IPS-NIHi7 (cell line): ENCODE results near the gene FGF1.

Experiments used
- DNase-seq: peaks from one replicate; pipeline ENCODE4 v3.0.0; 2012; ENCODE audit warnings: mixed read lengths; ENCODE audit errors: extremely low spot score

Gene FGF1

DNA sequence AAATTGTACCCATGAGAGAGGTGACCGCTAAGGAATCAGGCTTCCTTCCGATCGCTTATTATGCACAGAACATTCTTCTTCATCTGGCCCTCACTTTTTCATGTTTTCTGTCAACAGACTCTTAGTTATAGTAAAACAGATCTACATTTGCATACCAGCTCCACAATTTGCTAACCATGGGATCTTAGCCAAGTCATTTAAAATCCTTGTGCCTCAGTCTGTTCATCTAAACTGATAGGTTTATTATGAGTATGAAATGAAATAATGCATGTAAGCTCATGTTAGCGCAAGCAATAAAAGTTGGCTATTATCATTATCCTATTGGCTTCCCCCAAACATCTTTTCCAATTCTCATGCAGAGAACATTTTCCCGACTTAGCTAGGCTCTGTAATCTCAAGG is 42.3 kb downstream of the FGF1 start:
- DNase-seq = no peak

DNA sequence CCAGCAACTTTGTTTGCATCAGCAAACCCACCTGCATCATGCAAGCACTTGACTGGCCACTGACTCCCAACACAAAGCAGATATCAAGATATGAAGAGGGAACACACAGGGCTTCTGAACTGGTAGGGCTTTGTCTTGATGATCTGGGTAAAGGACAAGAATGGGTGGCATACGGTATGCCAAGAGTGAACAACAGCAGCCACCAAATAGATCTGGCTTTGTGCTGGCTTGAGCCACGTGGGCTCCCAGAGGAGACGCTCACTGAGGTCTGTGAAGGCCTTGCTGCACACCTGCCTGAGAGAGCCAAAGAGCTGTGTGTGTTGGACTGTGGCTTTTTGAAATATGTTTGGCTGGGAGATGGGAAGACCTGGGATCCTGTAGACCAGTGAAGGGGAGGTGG is 43.5 kb downstream of the FGF1 start:
- no peak for DNase-seq

DNA sequence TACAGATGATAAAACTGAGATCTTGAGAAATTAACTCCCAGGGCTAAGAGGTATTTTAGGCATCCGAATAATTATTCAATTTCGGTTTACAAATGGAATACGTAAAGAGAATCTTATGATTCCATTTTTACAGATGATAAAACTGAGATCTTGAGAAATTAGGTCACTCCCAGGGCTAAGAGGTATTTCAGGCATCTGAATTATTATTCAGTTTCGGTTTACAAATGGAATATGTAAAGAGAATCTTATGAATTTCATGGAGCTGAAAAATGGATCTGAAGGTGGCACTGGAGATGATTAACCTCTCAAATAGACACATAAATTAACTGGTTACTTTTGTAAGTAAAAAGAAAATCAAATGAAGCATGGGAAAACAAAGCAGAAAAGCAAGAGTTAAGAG is 44.2 kb downstream of the FGF1 start:
- no peak for DNase-seq

DNA sequence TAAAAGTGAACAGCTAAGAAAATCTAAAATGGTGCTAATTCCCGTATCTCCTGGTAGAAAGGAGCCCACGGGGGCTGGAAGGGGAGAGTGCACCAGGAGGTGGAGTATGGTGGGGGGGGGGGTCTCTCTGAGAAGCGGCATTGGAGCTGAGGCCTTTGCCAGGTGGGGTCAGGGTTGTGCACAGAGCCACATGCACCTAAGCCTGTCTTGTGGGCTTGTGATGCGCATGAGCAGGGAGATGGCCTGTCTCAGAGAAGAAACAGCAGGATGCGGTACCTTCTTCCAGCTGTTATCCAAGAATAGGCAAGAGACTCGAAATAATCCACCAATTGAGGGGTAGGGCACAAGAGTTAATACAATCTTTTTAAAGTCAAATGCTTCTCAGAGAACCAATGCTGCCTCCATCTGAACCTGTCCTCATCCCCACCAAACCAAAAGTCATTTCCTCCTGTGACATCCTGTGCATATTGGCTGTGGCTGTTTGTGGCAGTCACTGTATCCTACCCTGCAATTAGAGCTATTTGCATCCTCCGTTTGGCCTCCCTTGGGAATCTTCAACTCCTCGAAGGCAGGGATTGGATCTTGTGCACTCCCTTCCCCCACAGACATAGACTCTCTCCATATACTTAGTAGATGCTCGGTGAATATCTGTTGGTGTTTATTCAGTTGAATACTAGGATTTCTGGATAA is 45.4 kb downstream of the FGF1 start:
- no peak for DNase-seq

DNA sequence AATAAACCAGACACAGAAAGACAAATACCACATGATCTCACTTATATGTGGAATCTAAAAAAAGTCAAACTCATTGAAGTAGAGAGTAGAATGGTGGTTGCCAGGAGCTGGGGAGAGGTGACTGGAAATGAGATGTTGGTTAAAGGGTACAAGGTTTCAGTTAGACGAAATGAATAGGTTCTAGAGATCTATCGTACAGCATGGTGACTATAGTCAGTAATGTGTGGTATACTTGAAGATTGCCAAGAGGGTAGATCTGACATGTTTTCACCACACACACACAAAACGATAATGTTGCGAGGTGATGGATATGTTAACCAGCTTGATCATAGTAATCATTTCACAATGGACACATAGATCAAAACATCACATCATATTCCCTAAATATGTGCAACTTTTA is 46.4 kb downstream of the FGF1 start:
- no peak for DNase-seq

DNA sequence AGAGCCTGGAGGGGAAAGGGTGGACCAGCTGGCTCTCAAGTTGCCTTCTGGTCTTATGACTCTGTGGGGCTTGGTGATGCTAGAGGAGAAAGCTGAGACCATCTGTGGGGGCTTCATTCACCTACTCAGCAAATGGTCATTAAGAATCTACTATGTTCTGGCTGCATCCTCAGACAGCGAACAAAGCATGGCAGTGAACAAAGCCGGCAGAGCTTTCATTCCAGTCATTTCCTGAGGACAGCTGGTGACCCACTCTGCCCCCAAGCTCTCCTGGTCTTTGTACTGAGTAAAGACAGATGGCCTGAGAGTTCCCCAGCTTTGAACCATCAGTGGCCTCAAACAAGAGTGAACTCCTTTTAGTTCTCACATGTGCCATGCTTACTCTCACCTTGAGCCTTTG is 48.0 kb downstream of the FGF1 start:
- DNase-seq = no peak

DNA sequence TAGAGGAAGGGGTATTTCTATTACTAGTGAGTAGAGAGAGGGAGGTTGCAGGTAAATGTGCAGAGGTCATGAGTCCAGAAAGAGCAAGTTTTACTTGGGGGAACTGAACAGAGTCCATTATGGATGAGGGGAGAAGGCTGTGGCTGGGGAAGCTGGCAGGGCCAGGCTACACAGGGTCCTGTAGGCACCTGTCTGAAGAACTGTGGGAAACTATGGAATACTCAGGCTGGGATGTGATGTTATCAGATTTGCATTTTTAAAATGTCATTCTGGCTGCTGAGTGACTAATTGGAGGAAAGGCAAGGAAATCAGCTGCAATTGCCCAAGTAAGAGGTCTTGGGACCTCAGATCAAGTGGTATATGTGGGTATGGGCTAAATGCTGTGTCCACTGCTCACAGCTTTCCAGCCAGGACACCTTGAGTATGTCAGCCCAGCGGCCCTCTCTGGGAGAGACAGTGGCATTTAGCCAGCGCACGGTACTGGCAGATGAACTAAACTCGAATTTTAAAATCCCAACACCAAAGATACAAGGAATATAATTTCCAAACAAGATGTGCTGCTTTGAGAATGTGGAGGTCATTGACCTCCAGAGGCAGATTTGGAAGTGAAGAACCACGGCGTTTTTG is 49.1 kb downstream of the FGF1 start:
- DNase-seq = no peak

DNA sequence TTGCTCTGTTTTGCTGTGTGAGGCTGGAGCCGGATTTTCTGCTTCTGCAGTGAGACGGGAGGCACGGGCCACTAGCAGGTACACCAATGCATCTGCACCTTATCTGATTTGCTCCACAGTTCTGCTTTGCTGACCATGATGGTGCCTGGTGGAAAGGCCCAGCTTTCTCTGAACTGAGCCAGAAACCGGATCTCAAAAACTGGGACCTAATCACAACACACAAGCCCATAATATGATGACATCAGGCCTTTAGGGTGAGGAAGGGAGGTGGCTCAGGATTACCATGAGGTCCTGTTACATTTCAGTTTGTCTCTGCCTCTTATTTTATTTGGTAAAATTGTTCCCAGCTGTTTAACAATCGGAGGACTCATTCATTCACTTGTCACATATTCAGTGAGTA is 49.8 kb downstream of the FGF1 start:
- DNase-seq = no peak

DNA sequence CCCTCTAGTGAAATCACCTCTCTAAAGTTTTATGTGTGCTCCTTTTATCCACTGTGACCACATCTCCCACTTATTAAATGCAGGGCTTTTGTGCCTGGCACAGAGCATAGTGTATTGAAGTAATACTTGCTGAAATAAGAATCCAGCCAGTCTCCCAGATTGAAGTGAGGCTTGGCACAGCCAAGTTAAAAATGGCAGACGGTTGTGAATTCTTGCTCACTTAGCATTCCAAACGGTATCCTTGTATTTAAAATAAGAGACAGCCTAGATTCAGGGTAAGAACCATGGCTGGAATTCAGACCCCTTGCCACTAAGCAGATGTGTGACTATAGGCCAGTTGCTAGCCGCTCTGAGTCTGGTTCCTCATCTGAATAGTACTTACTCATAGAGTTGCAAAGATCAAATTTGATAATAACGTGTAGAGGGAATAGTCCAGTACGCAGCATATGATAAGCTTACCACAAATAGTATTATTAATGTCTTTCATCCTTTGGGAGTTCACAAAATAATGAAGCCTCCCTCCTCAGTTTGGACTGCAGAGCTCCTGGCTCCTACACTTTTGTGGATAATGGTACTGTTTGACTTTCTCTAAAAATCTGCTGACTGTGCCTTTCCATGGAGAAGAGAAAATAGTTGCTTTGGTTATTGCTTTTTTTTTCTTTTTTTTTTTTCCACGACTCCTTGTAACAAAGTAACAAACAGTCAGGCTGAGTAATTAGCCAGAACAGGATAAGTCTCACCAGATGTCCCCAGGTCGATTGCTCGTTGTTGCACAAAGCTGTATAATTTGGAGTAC is 51.5 kb downstream of the FGF1 start:
- DNase-seq = no peak

DNA sequence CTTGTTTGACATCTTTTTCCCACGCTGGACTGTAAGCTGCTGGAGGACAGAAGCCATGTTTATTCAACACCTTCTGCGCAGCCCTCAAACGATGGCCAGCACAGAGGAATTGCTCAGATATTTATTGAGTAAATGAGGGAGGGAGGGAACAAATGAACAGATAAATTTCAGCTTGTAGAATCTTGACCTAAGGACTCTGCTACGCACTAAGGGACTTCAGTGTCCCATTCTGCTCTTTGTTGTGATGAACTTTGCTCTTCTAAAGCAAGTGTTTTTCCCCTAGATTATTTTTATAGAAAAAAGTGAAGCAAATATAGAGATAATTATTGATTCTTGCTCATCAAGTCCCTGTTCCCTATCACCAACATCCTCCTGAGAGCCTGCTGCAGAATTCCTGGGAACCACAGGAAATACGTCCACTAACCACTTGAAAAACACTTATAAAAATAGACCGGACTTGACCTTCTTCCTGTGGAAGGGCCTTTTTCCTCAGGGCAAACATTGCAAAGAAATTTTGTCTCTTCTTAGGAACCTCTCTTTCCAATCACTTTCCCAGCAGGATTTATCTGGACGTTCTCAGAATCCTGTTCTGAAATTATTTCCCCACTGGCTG is 54.9 kb downstream of the FGF1 start:
- no peak for DNase-seq

DNA sequence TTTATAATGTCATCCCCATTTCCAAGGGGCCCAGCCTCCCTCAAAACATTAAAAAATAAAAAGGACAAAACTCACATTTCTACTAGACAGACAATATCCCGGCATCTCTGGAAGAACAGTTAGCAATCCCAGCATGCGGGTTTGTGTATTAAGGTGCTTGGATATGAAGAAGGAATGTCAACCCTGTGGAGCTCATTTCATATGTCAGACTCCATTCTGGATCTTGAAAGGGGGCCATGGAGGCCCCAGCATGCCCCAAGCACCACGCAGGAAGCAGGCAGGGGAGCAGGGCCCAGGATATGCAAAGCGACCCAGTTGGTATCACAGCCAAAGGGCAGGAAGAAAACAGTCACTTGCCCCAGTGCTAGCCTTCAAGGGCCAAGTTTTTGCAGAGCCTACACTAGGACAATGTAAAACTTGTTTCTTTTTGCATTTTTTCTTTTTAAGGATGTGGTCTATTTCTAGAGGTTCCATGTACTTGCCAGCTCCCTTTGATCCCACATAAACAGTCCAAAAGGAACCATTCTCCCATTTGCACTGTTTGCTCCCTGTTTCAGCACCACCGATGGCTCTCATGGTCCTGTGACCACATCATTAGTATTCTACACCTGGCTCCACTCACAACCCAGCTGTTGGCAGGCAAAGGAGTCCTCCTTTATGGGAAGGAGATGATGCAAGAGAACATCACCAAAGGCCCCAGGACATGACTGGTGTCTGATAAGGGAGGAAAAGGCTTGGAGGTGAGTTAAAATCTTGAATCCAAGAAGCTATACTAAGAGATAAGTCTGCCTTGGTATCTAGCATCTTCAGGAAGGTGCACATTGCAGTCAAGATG is 58.3 kb downstream of the FGF1 start:
- no peak for DNase-seq

DNA sequence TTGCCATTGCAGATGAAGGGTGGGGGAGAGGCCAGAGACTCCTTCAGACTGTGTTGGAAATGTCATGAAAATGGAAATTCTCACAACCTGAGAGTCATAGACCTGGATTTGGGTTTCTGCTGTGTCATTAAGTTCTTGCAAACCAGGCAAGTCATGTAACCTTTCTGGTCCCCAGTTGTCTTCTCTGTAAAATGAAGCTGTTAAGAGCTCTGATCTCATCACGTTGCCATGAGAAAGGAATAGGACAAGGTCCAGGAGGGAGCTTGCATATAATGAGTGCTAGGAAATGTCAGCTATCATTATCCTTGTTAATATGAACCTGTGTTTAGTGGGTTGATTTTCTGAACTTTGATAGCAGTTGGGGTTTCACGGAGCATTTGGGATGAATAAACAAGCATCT is 59.1 kb downstream of the FGF1 start:
- DNase-seq = no peak

DNA sequence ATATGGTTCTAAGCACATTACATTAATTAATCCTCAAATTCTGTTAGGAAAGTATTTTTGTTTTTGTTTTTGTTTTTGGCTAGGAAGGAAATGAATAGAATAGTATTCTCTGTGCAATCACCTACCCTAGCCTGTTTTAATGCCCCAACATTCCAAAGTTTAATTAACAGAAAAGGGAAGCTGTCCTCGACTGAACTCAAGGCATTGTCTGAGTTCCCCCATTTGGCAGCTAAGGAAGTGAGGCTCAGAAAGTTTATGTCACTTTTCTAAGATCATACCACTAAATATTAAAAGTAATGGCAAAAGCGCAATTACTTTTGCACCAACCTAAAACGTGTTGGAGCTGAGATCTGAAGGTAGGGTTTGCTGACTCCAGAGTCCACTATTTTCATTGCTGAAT is 59.8 kb downstream of the FGF1 start:
- DNase-seq = no peak

DNA sequence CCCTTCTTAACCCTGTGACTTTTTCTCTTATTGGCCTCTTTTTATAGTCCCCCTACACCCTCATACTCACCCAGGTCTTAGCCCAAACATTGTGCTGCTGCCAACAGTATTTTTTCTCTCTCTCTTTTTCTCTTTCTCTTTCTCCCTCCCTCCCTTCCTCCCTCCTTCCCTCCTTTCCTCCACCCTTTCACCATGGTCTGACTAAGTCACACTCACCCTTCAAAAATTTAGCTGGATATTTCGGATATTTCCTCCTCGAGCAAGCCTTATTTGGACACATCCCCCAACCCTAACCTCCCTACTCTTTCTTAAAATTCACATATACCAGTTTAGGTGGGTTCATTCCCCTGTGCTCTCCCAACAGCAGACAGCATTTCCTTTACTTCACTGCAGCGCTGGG is 64.7 kb downstream of the FGF1 start:
- DNase-seq = no peak

DNA sequence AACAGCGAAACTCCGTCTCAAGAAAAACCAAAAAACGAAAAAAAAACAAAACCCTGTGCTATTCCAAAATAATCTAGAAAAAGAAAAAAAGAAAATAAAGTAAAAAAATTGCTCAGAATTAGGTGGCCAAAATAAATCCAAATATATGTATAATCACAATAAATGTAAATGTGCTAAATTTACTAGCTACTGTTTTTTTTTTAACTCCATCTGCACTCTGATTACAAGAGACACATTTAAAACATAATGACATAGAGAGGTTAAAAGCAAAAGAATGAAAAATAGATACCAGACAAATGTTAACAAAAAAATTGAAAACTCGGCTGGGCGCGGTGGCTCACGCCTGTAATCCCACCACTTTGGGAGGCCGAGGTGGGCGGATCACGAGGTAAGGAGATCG is 66.1 kb downstream of the FGF1 start:
- no peak for DNase-seq

DNA sequence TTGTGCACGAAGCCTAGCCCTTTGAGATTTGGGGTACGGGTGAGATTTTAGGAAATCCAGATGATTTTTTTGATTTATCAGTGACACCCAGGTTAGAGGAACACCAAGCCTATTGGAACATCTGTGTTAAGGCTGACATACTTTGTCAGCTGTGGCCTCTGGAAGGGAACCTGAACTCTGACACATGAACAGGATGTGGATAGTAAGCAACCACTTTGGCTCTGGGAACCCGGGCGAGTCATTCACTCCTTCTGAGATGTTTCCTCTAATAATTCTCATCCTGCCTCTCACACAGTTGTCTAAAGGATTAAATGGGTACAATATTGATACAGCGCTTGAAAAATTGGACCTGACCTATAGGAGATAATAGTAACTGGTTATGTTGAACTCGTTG is 67.8 kb downstream of the FGF1 start:
- DNase-seq = no peak

DNA sequence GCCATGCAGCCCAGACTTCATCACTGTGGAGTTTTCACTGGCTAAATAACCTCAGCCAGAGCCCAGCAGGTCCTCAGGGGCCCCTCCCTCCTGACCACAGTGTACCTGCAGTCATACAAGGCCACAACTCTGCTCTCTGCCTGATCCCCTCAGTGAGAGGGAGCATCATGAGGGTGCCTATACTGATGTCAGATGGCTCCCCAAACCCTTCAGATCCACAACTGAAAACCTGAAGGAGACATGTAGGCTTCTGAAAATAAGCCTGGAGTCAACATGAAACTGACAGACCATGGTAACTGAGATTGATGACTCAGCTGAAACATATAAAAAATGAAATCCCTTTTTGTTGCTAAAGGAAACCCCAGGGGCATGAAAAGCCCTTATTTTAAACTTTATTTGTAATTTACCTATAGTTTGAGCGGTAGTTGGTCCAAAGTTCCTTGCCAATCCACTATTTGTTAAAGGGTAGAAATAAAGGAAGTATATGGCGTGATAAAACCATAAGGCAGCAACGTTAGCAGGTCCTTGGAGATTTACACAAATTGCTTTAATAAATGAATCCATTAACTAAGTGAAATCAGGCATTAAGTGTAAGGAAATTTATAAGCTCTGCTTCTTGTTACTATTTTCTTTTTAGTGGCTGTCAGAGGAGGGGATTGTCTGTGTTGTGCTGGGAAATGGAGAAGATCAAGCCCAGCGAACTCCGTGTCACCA is 68.3 kb downstream of the FGF1 start:
- no peak for DNase-seq

DNA sequence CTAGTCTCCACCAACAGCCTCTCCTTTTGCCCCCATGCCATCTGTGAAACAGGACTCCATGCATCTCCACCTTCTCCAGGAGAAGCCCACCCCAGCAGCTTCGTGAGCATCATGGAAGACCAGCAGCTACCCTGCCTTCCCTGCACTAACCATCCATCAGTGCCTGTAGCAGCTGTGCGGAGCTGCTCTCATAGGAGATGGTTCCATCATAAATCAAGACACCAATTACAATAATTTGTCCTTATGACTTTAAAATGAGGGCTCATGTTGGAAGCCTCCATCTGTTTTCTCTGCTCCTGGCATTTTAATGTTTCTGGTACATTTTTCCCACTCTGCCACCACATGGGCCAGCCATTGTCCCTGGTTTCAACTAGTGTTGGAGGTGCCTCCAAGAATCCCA is 69.9 kb downstream of the FGF1 start:
- DNase-seq = no peak

DNA sequence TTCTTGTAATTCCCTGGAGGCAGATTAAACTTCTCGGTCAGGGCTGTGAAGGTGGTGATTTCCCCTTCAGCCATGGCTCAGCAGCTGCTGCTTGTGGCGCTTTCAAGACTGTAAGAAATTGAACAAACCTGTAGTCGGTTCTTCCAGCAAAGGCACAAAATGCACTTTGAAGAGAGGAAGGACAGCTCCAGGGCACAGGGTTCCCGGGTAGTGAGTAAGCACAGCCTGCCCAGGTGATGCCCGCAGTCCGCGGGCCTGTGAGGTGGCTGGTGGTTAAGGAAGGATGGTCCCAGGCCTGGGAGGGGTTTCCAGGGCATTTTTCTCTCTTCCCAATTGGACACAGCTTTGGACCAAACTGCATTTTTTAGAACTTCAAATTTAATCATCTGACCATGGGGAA is 71.8 kb downstream of the FGF1 start:
- no peak for DNase-seq

DNA sequence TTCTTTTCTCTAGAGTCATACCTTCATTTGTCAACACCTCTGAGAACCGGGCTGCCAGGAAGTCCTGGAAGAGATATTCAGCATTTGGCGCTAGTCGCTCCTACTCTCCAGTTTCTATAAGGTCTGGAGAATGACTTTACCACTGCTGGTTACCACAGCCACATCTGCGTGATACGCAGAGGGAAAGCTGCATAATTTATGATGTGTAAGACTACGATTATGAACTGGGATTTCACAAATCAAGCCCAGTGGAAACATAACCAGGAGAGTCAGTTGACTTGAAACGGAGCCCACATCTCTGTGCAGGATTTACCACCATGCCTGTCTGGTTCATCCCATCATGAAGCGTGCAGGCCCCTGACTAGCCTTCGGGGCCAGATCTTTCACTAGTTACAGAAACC is 72.6 kb downstream of the FGF1 start:
- DNase-seq = no peak
